SK-N-SH treated with all-trans-retinoic acid at 6 μM for 48 hours (cell line): Measurements from ENCODE around the gene LOXL4.

Experiments
- ATAC-seq: fragments of 200-7000 bp; cut with Tn5 transposase; 3 replicates; pipeline ENCODE4 v1.9.1; 2020; ENCODE audit warnings: mild to moderate bottlenecking, moderate library complexity
- ARNTL ChIP-seq: fragments of 450-650 bp; formaldehyde crosslinking; IDR thresholded peaks from 2 replicates; pipeline ENCODE4 v1.5.0; 2020; ENCODE audit warnings: low read depth, mild to moderate bottlenecking, moderate library complexity, borderline replicate concordance
- CSDC2 ChIP-seq: fragments of 250-450 bp; sonication (Bioruptor Pico); IDR thresholded peaks from 2 replicates; pipeline ENCODE4 v1.5.0; 2020; ENCODE audit warnings: mild to moderate bottlenecking, moderate library complexity
- ESRRG ChIP-seq: fragments of 250-450 bp; sonication (Bioruptor Pico); IDR thresholded peaks from 2 replicates; pipeline ENCODE4 v1.6.1; 2021; ENCODE audit warnings: mild to moderate bottlenecking
- TCF4 ChIP-seq: fragments of 250-450 bp; sonication (Bioruptor Pico); IDR thresholded peaks from 2 replicates; pipeline ENCODE4 v1.8.0; 2021; ENCODE audit warnings: mild to moderate bottlenecking, moderate library complexity, borderline replicate concordance
- ZC3H10 ChIP-seq: fragments of 250-450 bp; sonication (Bioruptor Pico); IDR thresholded peaks from 2 replicates; pipeline ENCODE4 v1.5.1; 2021; ENCODE audit warnings: mild to moderate bottlenecking, moderate library complexity
- ZFP3 ChIP-seq: fragments of 250-450 bp; sonication (Bioruptor Pico); IDR thresholded peaks from 2 replicates; pipeline ENCODE4 v1.5.0; 2020; ENCODE audit warnings: mild to moderate bottlenecking, moderate library complexity
- ZNF565 ChIP-seq: fragments of 450-650 bp; formaldehyde crosslinking; conservative IDR thresholded peaks from 2 replicates; pipeline ENCODE4 v1.5.0; 2020; ENCODE audit warnings: low read depth, mild to moderate bottlenecking, moderate library complexity
- TF ChIP-seq, protein P1 (sequence below): fragments of 250-450 bp; sonication (Bioruptor Pico); IDR thresholded peaks from 2 replicates; pipeline ENCODE4 v1.8.0; 2021; ENCODE audit warnings: low read depth, mild to moderate bottlenecking, moderate library complexity, borderline replicate concordance

The LOXL4 gene

DNA sequence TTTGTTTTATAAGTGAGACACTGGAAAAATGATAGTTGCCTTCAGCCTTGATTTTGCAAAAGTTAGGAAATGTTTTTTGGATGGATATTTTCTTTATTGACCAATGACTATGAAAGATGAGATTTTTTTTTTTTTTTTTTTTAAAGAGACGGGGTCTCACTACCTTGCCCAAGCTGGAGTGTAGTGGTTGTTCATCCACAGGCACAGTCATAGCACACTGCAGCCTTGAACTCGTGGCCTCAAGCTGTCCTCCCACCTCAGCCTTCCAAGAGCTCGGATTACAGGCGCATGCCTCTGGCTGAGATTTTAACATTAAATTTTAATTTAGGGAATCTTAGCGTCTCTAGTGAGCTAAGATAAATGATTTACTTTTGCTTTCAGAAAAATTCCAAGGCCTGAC is 66.2 kb downstream of the LOXL4 start:
- no peak for TF ChIP-seq ZNF565
- no peak for TF ChIP-seq TCF4
- no peak for TF ChIP-seq ARNTL (CRISPR knock-in tag)
- TF ChIP-seq CSDC2 (CRISPR knock-in tag) = no peak
- TF ChIP-seq ZFP3 (CRISPR knock-in tag) = no peak
- TF ChIP-seq ZC3H10 (CRISPR knock-in tag) = no peak
- TF ChIP-seq ESRRG = no peak
- TF ChIP-seq, protein P1, sequence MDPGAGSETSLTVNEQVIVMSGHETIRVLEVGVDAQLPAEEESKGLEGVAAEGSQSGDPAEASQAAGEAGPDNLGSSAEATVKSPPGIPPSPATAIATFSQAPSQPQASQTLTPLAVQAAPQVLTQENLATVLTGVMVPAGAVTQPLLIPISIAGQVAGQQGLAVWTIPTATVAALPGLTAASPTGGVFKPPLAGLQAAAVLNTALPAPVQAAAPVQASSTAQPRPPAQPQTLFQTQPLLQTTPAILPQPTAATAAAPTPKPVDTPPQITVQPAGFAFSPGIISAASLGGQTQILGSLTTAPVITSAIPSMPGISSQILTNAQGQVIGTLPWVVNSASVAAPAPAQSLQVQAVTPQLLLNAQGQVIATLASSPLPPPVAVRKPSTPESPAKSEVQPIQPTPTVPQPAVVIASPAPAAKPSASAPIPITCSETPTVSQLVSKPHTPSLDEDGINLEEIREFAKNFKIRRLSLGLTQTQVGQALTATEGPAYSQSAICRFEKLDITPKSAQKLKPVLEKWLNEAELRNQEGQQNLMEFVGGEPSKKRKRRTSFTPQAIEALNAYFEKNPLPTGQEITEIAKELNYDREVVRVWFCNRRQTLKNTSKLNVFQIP (CRISPR knock-in tag) = no peak
- TF ChIP-seq, all 23 proteins: peak for 0
- no peak for ATAC-seq
